ENCODE measurements around the gene ZMYND19.
"Not testable (repeated sequence)": the region's sequence is repeated elsewhere in the genome, so short reads cannot be mapped to it uniquely, and the experiment has no call there.

Gene ZMYND19

GRCh38 chr9:137588891-137589290 is 1.4 kb downstream of the ZMYND19 start:
- no peak for DNase-seq (ENCODE audit: low read depth)

- DNase-seq (ENCODE audit: low read depth) = no peak
These were observed 2.0 kb downstream of the ZMYND19 start for GRCh38 chr9:137588311-137588710.

DNA sequence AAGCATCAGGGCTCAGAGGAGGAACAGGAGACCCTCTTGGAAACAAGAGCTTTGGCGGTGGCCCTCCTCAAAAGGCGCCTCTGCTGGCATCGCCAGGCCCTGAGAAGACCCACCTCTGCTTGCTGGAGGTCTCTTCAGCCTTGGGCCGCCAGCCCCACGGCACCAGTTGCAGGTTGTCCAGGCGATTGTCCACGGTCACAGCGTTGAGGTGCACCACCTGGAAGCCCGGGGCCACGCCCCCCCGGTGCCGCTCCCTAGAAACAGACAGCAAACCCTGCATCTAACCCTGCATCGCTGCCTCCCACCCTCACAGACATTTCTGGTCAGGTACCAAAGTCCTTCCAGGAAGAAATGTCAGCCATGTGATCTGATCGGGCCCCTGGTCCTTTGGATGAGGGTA is 3.5 kb downstream of the ZMYND19 start:
- DNase-seq (ENCODE audit: low read depth) = no peak

GRCh38 chr9:137583957-137584356 is 6.4 kb downstream of the ZMYND19 start:
- DNase-seq (ENCODE audit: low read depth) = no peak

DNA sequence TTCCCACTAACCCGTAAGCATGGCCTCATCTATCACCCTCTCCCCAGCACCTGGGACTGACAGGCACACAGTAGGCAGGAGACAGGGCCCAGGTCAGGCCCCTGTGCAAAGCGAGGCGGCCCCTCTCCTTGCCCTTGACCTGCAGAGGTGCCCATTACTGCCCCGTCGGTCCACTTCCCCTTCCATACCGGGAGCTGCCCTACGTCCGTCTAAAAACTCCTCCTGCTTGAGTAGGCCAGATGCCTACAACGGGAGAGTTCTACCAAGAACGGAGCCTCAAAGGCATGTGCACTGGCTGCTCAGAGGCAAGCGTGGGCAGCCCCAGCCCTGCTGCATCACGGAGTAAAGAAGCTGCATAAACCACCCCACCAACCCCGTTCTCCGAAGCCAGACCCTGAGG is 7.0 kb downstream of the ZMYND19 start:
- DNase-seq (ENCODE audit: low read depth) = no peak

- DNase-seq (ENCODE audit: low read depth) = peak; percentile 18
These were observed 7.9 kb downstream of the ZMYND19 start for GRCh38 chr9:137582286-137582860.

DNA sequence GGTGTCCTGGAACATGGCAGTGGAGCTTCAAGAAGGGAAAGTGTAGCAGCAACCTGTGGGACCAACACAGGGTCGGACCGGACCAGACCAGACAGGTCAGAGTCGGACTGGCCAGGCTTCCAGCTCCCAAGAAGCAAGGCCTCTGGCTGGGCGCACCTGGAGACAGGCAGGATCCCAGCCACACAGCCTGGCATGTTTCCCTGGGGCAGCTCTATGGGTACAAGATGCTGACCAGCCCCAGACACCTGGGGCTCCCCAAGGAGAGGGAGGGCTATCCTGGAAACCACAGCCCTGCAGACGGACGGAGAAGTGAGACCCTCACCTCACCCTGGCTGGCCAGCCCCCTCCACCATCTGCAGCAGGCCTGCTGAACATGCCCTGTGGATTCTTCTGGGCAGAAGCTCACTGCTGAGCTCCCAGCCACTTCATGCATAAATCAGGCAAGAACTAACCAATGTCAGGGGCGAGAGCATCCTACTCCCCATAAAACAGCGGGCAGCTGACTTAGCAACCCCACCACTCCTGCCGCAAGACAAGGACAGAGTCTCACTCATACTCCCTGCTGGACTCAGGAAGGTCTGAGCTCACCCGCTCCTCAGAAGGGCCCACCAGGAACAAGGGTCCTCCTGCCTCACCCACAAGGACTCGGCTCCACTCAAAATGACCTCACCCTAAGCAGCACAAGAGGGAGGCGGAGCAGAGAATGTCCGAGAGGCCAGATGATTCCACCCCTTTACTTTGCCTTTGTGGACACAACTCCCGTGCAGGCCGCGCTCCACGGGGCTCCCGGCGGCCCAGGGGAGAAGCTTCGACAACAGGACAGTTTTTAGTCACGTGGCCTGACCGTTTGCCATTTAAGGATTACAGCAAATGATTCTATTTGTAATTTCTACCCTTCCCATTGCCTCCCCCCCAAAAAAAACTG is 8.7 kb downstream of the ZMYND19 start:
- no peak for DNase-seq (ENCODE audit: low read depth)

- no peak for DNase-seq (ENCODE audit: low read depth)
These were observed 9.4 kb downstream of the ZMYND19 start for GRCh38 chr9:137580954-137581322.

DNA sequence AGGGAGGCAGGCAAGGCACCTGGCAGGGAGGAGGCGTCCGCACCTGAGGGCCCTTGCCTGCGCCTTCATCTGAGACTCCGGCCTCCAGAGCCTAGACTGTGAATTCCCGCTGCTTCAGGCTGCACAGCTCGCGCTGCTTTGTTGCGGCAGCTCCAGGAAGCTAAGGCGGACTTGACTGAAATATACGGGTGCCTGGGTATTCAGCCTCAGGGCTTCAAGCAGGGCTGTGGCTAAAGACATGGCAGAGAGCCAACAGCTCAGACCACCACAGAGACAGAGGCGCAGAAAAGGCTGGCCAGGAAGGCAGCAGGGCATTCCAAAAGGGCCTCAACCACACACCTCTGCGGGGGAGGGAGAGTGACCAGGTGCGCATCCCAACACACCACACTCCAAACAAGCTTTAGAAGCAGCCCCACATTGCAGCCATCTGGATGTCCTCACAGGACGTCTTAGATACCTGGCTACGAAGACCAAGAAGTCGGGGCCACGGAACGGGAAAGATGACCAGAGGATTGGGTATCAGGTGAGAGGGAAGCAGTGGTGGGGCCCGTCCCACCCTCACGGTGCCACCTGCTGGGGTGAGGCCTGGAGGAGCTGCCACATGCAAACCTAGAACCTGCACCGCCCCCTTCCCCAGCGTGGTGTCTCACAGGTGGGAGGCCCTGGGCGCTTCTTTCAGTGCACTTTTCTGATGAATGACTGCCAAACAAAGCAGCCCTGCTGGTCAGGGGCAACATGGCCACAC is 9.9 kb downstream of the ZMYND19 start:
- no peak for DNase-seq (ENCODE audit: low read depth)

DNA sequence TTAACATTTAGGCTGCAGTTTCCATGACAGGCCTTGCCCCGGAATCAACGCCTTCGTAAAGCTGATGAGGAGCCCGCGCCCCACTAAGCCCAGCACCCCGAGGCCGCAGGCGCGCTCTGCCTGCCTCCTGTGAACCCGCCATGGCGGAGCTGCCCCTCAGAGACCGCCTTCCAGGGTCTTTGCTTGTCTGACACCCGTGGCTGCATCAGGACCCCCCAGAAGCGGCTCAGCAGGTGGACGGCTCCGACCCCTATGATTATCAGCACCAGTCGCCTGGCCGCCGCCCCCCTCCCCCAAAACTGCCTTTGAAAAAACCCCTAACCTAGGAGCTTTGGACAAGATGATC is 11.1 kb downstream of the ZMYND19 start:
- DNase-seq (ENCODE audit: low read depth) = no peak

DNA sequence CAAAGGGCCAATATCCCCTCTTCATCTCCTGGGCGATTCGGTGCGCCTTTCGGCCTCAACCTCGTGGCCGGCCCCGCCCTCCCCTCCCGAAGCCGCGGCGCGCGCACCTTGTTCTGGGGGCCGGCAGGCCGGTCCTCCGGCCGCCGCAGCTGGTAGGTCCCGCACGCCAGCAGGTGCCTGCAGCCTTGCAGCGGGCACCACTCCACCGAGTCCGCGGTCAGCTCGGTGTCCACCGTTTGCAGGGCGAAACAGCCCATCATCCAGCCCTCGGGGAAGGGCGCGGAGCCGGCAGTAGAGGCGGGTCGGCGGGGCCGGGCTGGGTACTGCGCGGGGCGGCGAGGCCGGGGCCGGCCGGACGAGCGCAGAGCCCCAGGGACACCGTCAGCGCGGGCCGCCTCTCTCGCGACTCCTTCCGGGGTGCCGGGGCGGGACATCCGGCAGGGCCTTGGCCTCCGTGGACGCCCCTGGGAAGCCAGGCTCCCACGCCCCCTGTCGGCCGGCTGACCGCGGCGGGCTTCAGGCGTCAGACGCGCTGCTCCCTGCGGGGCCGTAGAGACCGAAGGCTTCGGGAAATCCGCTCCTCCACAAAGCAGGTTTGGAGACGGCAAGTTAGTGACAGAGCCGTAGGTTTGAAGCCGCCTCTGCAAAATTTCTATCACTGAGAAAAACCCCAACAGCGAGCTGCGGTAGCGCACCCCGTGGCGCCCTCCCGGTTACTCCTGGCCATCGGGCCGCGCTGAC is 11.6 kb downstream of the ZMYND19 start, which contains the start of gene DPH7:
Gene DPH7 (minus strand): TSS at position 408 of the 741 bp plus-strand sequence. CDS start 148 bp downstream, at position 260.
- DNase-seq (ENCODE audit: low read depth) = peak; percentile 91

DNA sequence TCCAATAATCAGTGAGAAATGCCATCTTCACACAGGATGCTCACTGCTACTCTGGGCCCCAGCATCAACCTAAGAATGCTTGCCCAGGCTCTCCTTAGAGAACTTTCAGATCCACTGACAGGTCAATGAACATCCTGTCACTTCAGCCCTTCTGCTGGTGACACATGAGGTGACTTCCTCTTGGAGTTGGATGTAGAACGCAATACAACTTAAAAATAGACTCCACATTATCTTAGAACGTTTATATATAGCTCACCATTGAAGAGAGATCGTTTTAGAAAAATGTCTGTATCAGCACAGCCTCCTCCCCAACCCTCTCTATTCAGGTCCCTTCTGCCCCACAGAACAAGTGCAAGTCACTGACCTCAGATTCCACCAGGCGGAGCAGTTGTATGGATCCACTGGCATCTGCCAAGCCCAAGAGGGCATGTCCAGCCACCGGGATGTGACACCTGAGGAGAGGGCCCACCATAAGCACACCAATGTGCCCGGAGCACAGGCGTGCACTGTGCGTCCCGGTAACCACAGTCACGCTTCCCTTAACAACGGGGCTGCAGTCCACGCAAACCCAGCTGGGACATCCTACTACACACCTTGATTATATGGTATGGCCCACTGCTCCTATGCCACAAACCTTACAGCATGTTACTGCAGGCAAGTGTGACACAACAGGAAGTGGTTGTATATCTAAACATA is 14.4 kb downstream of the ZMYND19 start:
- DNase-seq (ENCODE audit: low read depth) = no peak

DNA sequence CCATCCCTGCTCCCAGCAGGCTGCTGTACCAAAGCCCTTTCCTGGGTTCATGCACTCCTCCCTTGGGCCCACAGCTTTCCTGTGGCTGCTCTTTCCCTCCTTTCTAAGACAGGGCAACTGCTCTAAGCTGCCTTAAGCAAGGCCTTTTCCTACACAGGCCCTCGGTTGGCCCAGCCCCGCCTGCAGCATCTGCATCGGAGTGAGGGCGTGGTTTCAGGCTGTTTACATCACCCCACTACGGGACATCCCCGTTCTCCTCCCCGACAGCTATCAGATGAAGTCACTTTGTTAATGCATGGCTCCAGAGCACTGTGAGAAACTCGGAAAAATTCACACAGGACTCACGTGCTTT is 15.0 kb downstream of the ZMYND19 start:
- DNase-seq (ENCODE audit: low read depth) = no peak

DNA sequence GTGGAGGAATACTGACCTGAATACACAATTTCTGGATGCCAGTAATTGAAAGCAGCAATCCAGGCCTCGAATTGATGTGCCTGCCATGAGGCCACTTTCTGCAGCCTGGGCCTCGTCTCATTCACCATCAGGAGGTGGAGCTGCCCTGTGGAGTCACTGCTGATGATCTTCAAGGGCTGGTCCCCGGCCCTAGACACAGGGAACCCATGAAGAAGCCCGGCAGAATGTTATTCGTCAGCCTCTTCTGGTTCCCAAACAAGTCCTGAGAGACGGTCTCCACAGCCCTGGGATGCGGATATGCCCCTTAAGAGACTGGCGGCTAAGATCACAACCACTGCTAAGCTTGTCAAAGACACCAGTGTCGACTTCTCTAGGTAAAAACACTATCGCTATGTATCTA is 16.1 kb downstream of the ZMYND19 start:
- no peak for DNase-seq (ENCODE audit: low read depth)

GRCh38 chr9:137570566-137570965 is 19.7 kb downstream of the ZMYND19 start:
- DNase-seq (ENCODE audit: low read depth) = no peak

DNA sequence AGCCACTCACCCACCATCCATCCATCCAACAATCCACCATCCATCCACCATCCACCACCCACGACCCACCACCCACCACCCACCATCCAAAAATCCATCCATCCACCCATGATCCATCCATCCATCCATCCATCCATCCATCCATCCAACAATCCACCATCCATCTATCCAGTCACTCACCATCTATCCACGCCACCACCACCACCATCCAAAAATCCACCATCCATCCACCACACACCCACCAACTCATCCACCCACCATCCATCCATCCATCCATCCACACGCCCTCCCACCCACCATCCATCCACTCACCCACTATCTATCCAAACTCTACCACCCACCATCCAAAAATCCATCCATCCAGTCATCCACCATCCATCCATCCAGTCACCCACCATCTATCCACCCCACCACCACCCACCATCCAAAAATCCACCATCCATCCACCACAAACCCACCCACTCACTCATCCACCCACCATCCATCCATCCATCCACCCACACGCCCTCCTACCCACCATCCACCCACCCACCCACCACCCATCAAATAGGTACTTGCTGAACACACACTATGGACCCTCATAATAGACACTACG is 20.6 kb downstream of the ZMYND19 start:
- DNase-seq (ENCODE audit: low read depth) = no peak

GRCh38 chr9:137568445-137568844 is 21.9 kb downstream of the ZMYND19 start:
- not testable (repeated sequence) for DNase-seq (ENCODE audit: low read depth)

- no peak for DNase-seq (ENCODE audit: low read depth)
These were observed 25.4 kb downstream of the ZMYND19 start for GRCh38 chr9:137564817-137565411.

GRCh38 chr9:137564134-137564533 is 26.2 kb downstream of the ZMYND19 start:
- no peak for DNase-seq (ENCODE audit: low read depth)

DNA sequence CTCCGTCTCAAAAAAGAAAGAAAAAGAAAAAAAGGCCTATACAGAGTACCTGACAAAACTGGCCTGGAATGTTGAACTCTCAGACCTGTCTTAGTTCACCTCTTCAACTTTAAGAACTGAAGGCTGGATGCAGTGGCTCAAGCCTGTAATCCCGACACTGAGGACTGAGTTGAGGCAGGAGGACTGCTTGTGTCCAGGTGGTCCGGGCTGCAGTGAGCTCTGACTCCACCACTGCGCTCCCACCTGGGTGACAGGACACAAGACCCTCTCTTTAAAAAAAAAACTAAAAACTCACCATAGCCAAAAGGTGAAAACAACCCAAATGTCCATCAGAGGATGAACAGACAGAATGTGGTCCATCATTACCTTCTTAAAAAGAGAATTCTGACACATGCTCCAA is 32.2 kb downstream of the ZMYND19 start:
- DNase-seq (ENCODE audit: low read depth) = no peak

All from EH (cell line).